ENCODE data around the gene KCNAB3.
A peak's percentile ranks its signal among the peaks of the same experiment; 100 is the strongest.

The KCNAB3 gene

DNA sequence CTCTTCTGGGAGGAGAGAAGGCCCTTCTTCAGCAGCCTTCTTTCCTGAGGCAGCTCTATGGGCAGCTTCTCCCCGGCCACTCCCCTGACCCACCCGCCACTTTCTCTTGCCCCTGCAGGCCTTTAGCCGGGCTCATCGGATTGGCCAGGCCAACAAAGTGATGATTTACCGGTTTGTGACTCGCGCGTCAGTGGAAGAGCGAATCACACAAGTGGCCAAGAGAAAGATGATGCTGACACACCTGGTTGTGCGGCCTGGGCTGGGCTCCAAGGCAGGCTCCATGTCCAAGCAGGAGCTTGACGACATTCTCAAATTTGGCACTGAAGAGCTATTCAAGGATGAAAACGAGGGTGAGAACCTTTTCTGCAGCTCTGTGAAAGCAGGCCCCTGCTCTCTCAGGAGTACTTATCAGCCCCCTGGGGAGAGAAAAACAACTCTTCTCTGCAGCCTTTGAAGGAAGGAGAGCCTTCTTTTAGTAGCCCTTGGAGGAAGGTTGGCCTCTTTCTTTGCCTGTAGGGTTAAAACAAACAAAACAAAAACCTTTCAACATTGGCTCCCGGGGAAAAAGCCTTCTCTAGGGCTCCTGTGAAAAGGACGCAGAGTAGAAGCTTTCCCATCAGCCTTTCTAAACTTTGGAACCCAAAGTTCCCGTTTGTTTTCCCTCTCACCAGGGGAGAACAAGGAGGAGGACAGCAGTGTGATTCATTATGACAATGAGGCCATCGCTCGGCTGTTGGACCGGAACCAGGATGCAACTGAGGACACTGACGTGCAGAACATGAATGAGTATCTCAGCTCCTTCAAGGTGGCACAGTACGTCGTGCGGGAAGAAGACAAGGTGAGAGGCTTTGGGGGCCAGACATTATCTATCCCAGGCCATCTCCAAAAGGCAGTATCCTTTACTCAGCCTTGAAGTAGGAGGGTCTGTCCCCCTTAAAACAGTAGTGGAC is 26.2 kb downstream of the KCNAB3 start:
- peaks cover 100% of the 10 kb centered on the region in 11 experiments for H3K36me3 ChIP-seq
- TF ChIP-seq Cebpa-rat (IDR thresholded peaks at IDR 0.05), result no peak
- H3K9ac ChIP-seq, result peak overlapping the region in 2 of 11 experiments; percentile 4 to 9; a peak in 1 of 22 replicates
- no peaks in the 10 kb centered on the region for H3K9me3 ChIP-seq (replicated peaks in 1 of 11)
- no peak overlapping the region for H3K4me3 ChIP-seq
- no peak overlapping the region for H3K4me2 ChIP-seq
- no peak overlapping the region for H3K27ac ChIP-seq
- peaks cover 0 to 8% (median 0%) of the 10 kb centered on the region in 10 experiments; a peak in 2 of 20 replicates for H3K4me1 ChIP-seq
- no peaks in the 10 kb centered on the region for H3K27me3 ChIP-seq
- H4K20me1 ChIP-seq, result peaks cover 0 to 96% (median 38%) of the 10 kb centered on the region in 11 experiments; a peak in 16 of 22 replicates

DNA sequence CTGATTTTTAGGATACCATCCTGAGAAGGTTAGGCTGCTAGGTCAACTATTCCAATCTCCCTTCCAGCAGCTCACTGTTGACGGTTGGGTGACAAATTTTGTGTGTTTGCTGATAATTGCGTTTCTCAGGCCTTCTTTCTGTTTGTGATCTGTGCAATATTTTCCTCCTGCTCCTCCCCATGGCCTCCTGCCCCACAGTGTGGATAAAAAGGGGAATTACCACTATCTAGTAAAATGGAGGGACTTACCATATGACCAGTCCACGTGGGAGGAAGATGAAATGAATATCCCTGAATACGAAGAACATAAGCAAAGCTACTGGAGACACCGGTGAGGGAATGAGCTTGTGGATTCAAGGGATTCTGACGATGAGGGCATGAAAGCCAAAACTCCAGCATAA is 31.9 kb downstream of the KCNAB3 start:
- peaks cover 100% of the 10 kb centered on the region in 11 experiments for H3K36me3 ChIP-seq
- no peaks in the 10 kb centered on the region for H3K27me3 ChIP-seq
- 0 out of 22 replicates have a peak overlapping the region, but pooled peaks of 1 of the 11 experiments have one; percentile 0 for H3K4me2 ChIP-seq
- no peak overlapping the region for H3K4me3 ChIP-seq
- H3K9ac ChIP-seq, result peak overlapping the region in 4 of 11 experiments; percentile 5 to 44 (median 10); a peak in 3 of 22 replicates
- H4K20me1 ChIP-seq, result peaks cover 0 to 89% (median 52%) of the 10 kb centered on the region in 11 experiments; a peak in 15 of 22 replicates
- peaks cover 0 to 12% (median 0%) of the 10 kb centered on the region in 10 experiments; a peak in 2 of 20 replicates for H3K4me1 ChIP-seq
- no peak for TF ChIP-seq Cebpa-rat (IDR thresholded peaks at IDR 0.05)
- no peak overlapping the region for H3K27ac ChIP-seq
- no peaks in the 10 kb centered on the region for H3K9me3 ChIP-seq (replicated peaks in 1 of 11)

DNA sequence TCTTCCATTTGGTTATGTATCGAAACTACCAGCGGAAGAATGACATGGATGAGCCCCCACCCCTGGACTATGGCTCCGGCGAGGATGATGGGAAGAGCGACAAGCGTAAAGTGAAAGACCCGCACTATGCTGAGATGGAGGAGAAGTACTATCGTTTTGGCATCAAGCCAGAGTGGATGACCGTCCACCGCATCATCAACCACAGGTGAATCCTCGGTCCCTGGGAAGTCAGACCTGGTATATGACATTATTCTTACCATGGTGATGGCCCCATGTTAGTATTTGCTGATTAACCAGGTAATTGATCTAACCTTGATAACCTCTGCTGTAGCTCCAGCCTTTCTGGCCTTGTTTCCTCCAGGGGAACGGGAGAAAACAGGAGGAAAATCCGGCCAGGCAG is 32.6 kb downstream of the KCNAB3 start:
- H3K4me2 ChIP-seq, result 0 out of 22 replicates have a peak overlapping the region, but pooled peaks of 1 of the 11 experiments have one; percentile 0
- H4K20me1 ChIP-seq, result peaks cover 0 to 90% (median 56%) of the 10 kb centered on the region in 11 experiments; a peak in 15 of 22 replicates
- TF ChIP-seq Cebpa-rat (IDR thresholded peaks at IDR 0.05), result no peak
- no peak overlapping the region for H3K4me3 ChIP-seq
- peak overlapping the region in 7 of 11 experiments; percentile 1 to 44 (median 11); a peak in 4 of 22 replicates for H3K9ac ChIP-seq
- peaks cover 99 to 100% (median 100%) of the 10 kb centered on the region in 11 experiments for H3K36me3 ChIP-seq
- H3K4me1 ChIP-seq, result peaks cover 0 to 12% (median 0%) of the 10 kb centered on the region in 10 experiments; a peak in 2 of 20 replicates
- H3K27me3 ChIP-seq, result no peaks in the 10 kb centered on the region
- H3K9me3 ChIP-seq (replicated peaks in 1 of 11), result no peaks in the 10 kb centered on the region
- H3K27ac ChIP-seq, result no peak overlapping the region

DNA sequence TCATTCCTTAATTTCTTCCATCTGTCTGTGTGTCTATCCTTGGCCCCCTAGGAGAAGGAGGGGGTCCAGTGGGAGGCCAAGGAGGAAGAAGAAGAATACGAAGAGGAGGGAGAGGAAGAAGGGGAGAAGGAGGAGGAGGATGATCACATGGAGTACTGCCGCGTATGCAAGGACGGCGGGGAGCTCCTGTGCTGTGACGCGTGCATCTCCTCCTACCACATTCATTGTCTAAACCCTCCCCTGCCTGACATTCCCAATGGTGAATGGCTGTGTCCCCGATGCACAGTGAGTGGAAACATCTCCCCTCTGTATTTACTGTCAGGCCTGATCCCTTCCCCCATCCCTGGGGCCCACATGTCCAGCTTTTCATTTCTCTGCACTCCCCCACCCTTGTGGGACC is 34.8 kb downstream of the KCNAB3 start:
- no peak overlapping the region for H3K4me2 ChIP-seq
- peaks cover 99 to 100% (median 100%) of the 10 kb centered on the region in 11 experiments for H3K36me3 ChIP-seq
- no peak for TF ChIP-seq Cebpa-rat (IDR thresholded peaks at IDR 0.05)
- H3K9ac ChIP-seq, result peak overlapping the region in 6 of 11 experiments; percentile 0 to 38 (median 20); a peak in 5 of 22 replicates
- no peaks in the 10 kb centered on the region for H3K27me3 ChIP-seq
- peaks cover 5 to 16% (median 7%) of the 10 kb centered on the region in 10 experiments for H3K4me1 ChIP-seq
- no peak overlapping the region for H3K27ac ChIP-seq
- no peak overlapping the region for H3K4me3 ChIP-seq
- peaks cover 0 to 92% (median 71%) of the 10 kb centered on the region in 11 experiments; a peak in 19 of 22 replicates for H4K20me1 ChIP-seq
- no peaks in the 10 kb centered on the region for H3K9me3 ChIP-seq (replicated peaks in 1 of 11)

DNA sequence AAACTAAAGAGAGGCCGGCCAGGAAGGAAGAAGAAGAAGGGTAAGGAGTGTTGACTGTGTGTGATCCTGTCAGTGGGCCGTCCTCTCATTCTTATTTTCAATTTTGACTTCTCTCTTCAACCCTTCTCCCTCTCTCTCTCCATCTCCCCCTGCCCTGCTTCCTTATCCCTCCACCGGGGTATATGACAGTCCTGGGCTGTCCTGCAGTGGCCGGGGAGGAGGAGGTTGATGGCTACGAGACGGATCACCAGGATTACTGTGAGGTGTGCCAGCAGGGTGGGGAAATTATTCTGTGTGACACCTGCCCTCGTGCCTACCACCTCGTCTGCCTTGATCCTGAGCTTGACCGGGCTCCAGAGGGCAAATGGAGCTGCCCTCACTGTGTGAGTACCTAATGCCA is 35.4 kb downstream of the KCNAB3 start:
- H3K4me1 ChIP-seq, result peaks cover 11 to 23% (median 14%) of the 10 kb centered on the region in 10 experiments
- peaks cover 6 to 94% (median 72%) of the 10 kb centered on the region in 11 experiments; a peak in 20 of 22 replicates for H4K20me1 ChIP-seq
- peak overlapping the region in 3 of 11 experiments; percentile 9 to 31 (median 26); a peak in 1 of 22 replicates for H3K27ac ChIP-seq
- H3K4me3 ChIP-seq, result no peak overlapping the region
- peaks cover 97 to 100% (median 99%) of the 10 kb centered on the region in 11 experiments for H3K36me3 ChIP-seq
- TF ChIP-seq Cebpa-rat (IDR thresholded peaks at IDR 0.05), result no peak
- peak overlapping the region in 9 of 11 experiments; percentile 0 to 48 (median 30); a peak in 9 of 22 replicates for H3K9ac ChIP-seq
- no peaks in the 10 kb centered on the region for H3K9me3 ChIP-seq (replicated peaks in 1 of 11)
- no peak overlapping the region for H3K4me2 ChIP-seq
- no peaks in the 10 kb centered on the region for H3K27me3 ChIP-seq

DNA sequence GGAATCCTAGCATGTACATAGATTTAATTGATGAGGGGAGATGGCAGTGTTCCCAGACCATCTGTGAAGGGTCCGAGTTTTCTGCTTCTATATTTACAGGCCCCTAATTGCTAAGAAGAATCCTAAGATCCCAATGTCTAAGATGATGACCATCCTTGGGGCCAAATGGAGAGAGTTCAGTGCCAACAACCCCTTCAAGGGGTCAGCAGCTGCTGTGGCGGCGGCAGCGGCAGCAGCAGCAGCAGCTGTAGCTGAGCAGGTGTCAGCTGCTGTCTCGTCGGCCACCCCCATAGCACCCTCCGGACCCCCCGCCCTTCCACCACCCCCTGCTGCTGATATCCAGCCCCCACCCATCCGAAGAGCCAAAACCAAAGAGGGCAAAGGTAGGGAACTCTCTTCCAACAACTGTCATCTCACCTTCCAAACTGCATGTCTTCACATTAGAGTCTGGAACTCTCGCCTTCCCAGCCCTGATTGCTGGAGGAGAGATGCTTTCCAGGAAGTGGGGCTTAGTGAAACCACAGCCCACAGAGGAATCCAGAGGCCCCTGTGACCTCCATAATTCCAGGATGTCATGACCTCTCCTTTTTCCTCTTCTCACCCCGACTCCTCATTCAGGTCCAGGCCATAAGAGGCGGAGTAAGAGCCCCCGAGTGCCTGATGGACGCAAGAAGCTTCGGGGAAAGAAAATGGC is 36.3 kb downstream of the KCNAB3 start:
- no peak overlapping the region for H3K4me3 ChIP-seq
- H3K9ac ChIP-seq, result peak overlapping the region in 8 of 11 experiments; percentile 16 to 49 (median 38); a peak in 5 of 22 replicates
- no peak for TF ChIP-seq Cebpa-rat (IDR thresholded peaks at IDR 0.05)
- no peaks in the 10 kb centered on the region for H3K9me3 ChIP-seq (replicated peaks in 1 of 11)
- peak overlapping the region in 3 of 11 experiments; percentile 9 to 31 (median 26); a peak in 2 of 22 replicates for H3K27ac ChIP-seq
- H3K36me3 ChIP-seq, result peaks cover 88 to 94% (median 90%) of the 10 kb centered on the region in 11 experiments
- peaks cover 20 to 32% (median 23%) of the 10 kb centered on the region in 10 experiments for H3K4me1 ChIP-seq
- H3K27me3 ChIP-seq, result no peaks in the 10 kb centered on the region
- H3K4me2 ChIP-seq, result no peak overlapping the region
- H4K20me1 ChIP-seq, result peaks cover 6 to 95% (median 72%) of the 10 kb centered on the region in 11 experiments; a peak in 20 of 22 replicates

DNA sequence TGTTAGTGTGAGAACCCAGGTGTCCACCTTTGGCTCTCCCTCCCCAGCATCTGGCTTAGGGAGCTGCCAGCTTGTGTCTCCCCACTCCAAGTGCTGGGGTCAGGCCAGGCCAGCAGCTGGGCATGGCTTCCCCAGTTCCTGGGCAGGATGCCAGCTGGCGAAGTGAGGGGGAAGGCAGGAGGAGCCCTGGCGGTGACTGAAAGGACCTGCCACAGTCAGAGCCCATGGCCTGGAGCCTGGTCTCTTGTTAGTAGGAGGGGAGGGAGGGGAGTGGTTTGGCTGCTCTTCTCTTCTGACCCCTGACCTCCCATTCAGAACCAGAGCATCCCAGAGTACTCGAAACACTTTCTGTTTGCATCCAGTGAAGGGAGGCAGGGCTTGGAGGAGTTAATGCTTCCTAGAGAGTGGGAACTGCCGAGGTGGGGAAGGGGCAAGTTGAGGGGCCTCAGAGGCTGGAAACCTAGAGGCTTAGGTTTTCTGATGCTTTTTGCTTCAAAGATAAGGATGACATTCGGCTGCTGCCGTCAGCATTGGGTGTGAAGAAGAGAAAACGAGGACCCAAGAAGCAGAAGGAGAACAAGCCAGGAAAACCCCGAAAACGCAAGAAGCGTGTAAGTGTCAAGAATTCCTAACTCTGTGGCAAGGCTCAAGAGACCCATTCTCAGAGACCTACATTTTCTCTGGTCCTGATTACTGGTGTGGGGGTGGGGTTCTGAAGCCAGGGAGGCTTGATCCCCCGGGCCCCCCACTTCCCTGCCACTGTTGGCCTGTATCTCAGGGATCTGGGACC is 40.3 kb downstream of the KCNAB3 start:
- H3K4me2 ChIP-seq, result peak overlapping the region; percentile 95 to 100 (median 96)
- no peaks in the 10 kb centered on the region for H3K27me3 ChIP-seq
- H3K9ac ChIP-seq, result peak overlapping the region; percentile 82 to 98 (median 94)
- H4K20me1 ChIP-seq, result peaks cover 6 to 67% (median 51%) of the 10 kb centered on the region in 11 experiments; a peak in 20 of 22 replicates
- TF ChIP-seq Cebpa-rat (IDR thresholded peaks at IDR 0.05), result no peak
- peaks cover 48 to 55% (median 50%) of the 10 kb centered on the region in 11 experiments for H3K36me3 ChIP-seq
- H3K4me1 ChIP-seq, result peaks cover 22 to 33% (median 27%) of the 10 kb centered on the region in 10 experiments
- H3K9me3 ChIP-seq (replicated peaks in 1 of 11), result no peaks in the 10 kb centered on the region
- H3K4me3 ChIP-seq, result peak overlapping the region; percentile 77 to 97 (median 86); a peak in 19 of 20 replicates
- H3K27ac ChIP-seq, result peak overlapping the region; percentile 53 to 98 (median 96); a peak in 21 of 22 replicates
